ENCODE data around the gene CORIN.

Gene CORIN

GRCh38 chr4:47856713-47857112 lies 18.8 kb upstream of the CORIN start:
- Histone ChIP-seq H3K36me3 (ENCODE audit: control insufficient read depth, insufficient read depth, low read length) (peaks cover 37% of the 10 kb centered on the region), H3K27ac (ENCODE audit: low read depth, low read length) (no peak overlapping the region), H3K4me3 (ENCODE audit: low read depth, low read length) (no peak overlapping the region), H3K27me3 (ENCODE audit: control insufficient read depth, insufficient read depth, low read length) (no peaks in the 10 kb centered on the region), H3K9ac (ENCODE audit: low read depth, low read length) (no peak overlapping the region), H3K9me3 (ENCODE audit: control insufficient read depth, insufficient read depth, low read length) (no peaks in the 10 kb centered on the region), H3K4me1 (ENCODE audit: control insufficient read depth, insufficient read depth, low read length) (no peaks in the 10 kb centered on the region)

GRCh38 chr4:47855350-47855749 lies 17.5 kb upstream of the CORIN start:
- Histone ChIP-seq H3K9me3 (ENCODE audit: control insufficient read depth, insufficient read depth, low read length) (no peaks in the 10 kb centered on the region), H3K27ac (ENCODE audit: low read depth, low read length) (no peak overlapping the region), H3K9ac (ENCODE audit: low read depth, low read length) (no peak overlapping the region), H3K4me3 (ENCODE audit: low read depth, low read length) (no peak overlapping the region), H3K36me3 (ENCODE audit: control insufficient read depth, insufficient read depth, low read length) (peaks cover 49% of the 10 kb centered on the region), H3K4me1 (ENCODE audit: control insufficient read depth, insufficient read depth, low read length) (no peaks in the 10 kb centered on the region), H3K27me3 (ENCODE audit: control insufficient read depth, insufficient read depth, low read length) (no peaks in the 10 kb centered on the region)

- H3K36me3 ChIP-seq (ENCODE audit: control insufficient read depth, insufficient read depth, low read length) = peaks cover 78% of the 10 kb centered on the region
- no peak overlapping the region for H3K9ac ChIP-seq (ENCODE audit: low read depth, low read length)
- no peaks in the 10 kb centered on the region for H3K9me3 ChIP-seq (ENCODE audit: control insufficient read depth, insufficient read depth, low read length)
- H3K4me3 ChIP-seq (ENCODE audit: low read depth, low read length) = no peak overlapping the region
- no peaks in the 10 kb centered on the region for H3K4me1 ChIP-seq (ENCODE audit: control insufficient read depth, insufficient read depth, low read length)
- no peak overlapping the region for H3K27ac ChIP-seq (ENCODE audit: low read depth, low read length)
- no peaks in the 10 kb centered on the region for H3K27me3 ChIP-seq (ENCODE audit: control insufficient read depth, insufficient read depth, low read length)
Measured at GRCh38 chr4:47852136-47852535, 14.3 kb upstream of the CORIN start.

- no peak overlapping the region for H3K27ac ChIP-seq (ENCODE audit: low read depth, low read length)
- no peak overlapping the region for H3K4me3 ChIP-seq (ENCODE audit: low read depth, low read length)
- no peaks in the 10 kb centered on the region for H3K27me3 ChIP-seq (ENCODE audit: control insufficient read depth, insufficient read depth, low read length)
- no peaks in the 10 kb centered on the region for H3K4me1 ChIP-seq (ENCODE audit: control insufficient read depth, insufficient read depth, low read length)
- no peak overlapping the region for H3K9ac ChIP-seq (ENCODE audit: low read depth, low read length)
- peaks cover 70% of the 10 kb centered on the region for H3K36me3 ChIP-seq (ENCODE audit: control insufficient read depth, insufficient read depth, low read length)
- no peaks in the 10 kb centered on the region for H3K9me3 ChIP-seq (ENCODE audit: control insufficient read depth, insufficient read depth, low read length)
Measured at GRCh38 chr4:47849466-47849865, 11.6 kb upstream of the CORIN start.

- H3K27ac ChIP-seq (ENCODE audit: low read depth, low read length) = no peak overlapping the region
- peaks cover 70% of the 10 kb centered on the region for H3K36me3 ChIP-seq (ENCODE audit: control insufficient read depth, insufficient read depth, low read length)
- H3K9me3 ChIP-seq (ENCODE audit: control insufficient read depth, insufficient read depth, low read length) = no peaks in the 10 kb centered on the region
- H3K4me1 ChIP-seq (ENCODE audit: control insufficient read depth, insufficient read depth, low read length) = no peaks in the 10 kb centered on the region
- no peak overlapping the region for H3K9ac ChIP-seq (ENCODE audit: low read depth, low read length)
- no peaks in the 10 kb centered on the region for H3K27me3 ChIP-seq (ENCODE audit: control insufficient read depth, insufficient read depth, low read length)
- no peak overlapping the region for H3K4me3 ChIP-seq (ENCODE audit: low read depth, low read length)
Measured at GRCh38 chr4:47848041-47848440, 10.2 kb upstream of the CORIN start.

- no peak overlapping the region for H3K4me3 ChIP-seq (ENCODE audit: low read depth, low read length)
- no peak overlapping the region for H3K27ac ChIP-seq (ENCODE audit: low read depth, low read length)
- peaks cover 10% of the 10 kb centered on the region for H3K27me3 ChIP-seq (ENCODE audit: control insufficient read depth, insufficient read depth, low read length)
- no peak overlapping the region for H3K9ac ChIP-seq (ENCODE audit: low read depth, low read length)
- peaks cover 8% of the 10 kb centered on the region for H3K4me1 ChIP-seq (ENCODE audit: control insufficient read depth, insufficient read depth, low read length)
- peaks cover 30% of the 10 kb centered on the region for H3K36me3 ChIP-seq (ENCODE audit: control insufficient read depth, insufficient read depth, low read length)
- no peaks in the 10 kb centered on the region for H3K9me3 ChIP-seq (ENCODE audit: control insufficient read depth, insufficient read depth, low read length)
Measured at GRCh38 chr4:47842985-47843384, 5.1 kb upstream of the CORIN start.

- no peak overlapping the region for H3K4me3 ChIP-seq (ENCODE audit: low read depth, low read length)
- H3K9me3 ChIP-seq (ENCODE audit: control insufficient read depth, insufficient read depth, low read length) = no peaks in the 10 kb centered on the region
- H3K36me3 ChIP-seq (ENCODE audit: control insufficient read depth, insufficient read depth, low read length) = peaks cover 19% of the 10 kb centered on the region
- H3K4me1 ChIP-seq (ENCODE audit: control insufficient read depth, insufficient read depth, low read length) = peaks cover 17% of the 10 kb centered on the region
- H3K9ac ChIP-seq (ENCODE audit: low read depth, low read length) = no peak overlapping the region
- H3K27me3 ChIP-seq (ENCODE audit: control insufficient read depth, insufficient read depth, low read length) = peaks cover 22% of the 10 kb centered on the region
- H3K27ac ChIP-seq (ENCODE audit: low read depth, low read length) = no peak overlapping the region
Measured at GRCh38 chr4:47840291-47840690, 2.4 kb upstream of the CORIN start.

- Histone ChIP-seq H3K36me3 (ENCODE audit: control insufficient read depth, insufficient read depth, low read length) (peaks cover 17% of the 10 kb centered on the region), H3K4me3 (ENCODE audit: low read depth, low read length) (no peak overlapping the region), H3K9ac (ENCODE audit: low read depth, low read length) (no peak overlapping the region), H3K27me3 (ENCODE audit: control insufficient read depth, insufficient read depth, low read length) (peaks cover 24% of the 10 kb centered on the region), H3K4me1 (ENCODE audit: control insufficient read depth, insufficient read depth, low read length) (peaks cover 21% of the 10 kb centered on the region), H3K27ac (ENCODE audit: low read depth, low read length) (no peak overlapping the region), H3K9me3 (ENCODE audit: control insufficient read depth, insufficient read depth, low read length) (no peaks in the 10 kb centered on the region)
Measured at GRCh38 chr4:47839259-47839658, 1.4 kb upstream of the CORIN start.

- H3K4me1 ChIP-seq (ENCODE audit: control insufficient read depth, insufficient read depth, low read length) = peaks cover 21% of the 10 kb centered on the region
- H3K36me3 ChIP-seq (ENCODE audit: control insufficient read depth, insufficient read depth, low read length) = peaks cover 9% of the 10 kb centered on the region
- peaks cover 24% of the 10 kb centered on the region for H3K27me3 ChIP-seq (ENCODE audit: control insufficient read depth, insufficient read depth, low read length)
- H3K27ac ChIP-seq (ENCODE audit: low read depth, low read length) = no peak overlapping the region
- peak overlapping the region; percentile 87 for H3K4me3 ChIP-seq (ENCODE audit: low read depth, low read length)
- no peaks in the 10 kb centered on the region for H3K9me3 ChIP-seq (ENCODE audit: control insufficient read depth, insufficient read depth, low read length)
- H3K9ac ChIP-seq (ENCODE audit: low read depth, low read length) = no peak overlapping the region
Measured at GRCh38 chr4:47838445-47838844, 578 bp upstream of the CORIN start.

- H3K9me3 ChIP-seq (ENCODE audit: control insufficient read depth, insufficient read depth, low read length) = no peaks in the 10 kb centered on the region
- peaks cover 24% of the 10 kb centered on the region for H3K27me3 ChIP-seq (ENCODE audit: control insufficient read depth, insufficient read depth, low read length)
- H3K4me3 ChIP-seq (ENCODE audit: low read depth, low read length) = peak overlapping the region; percentile 87
- H3K4me1 ChIP-seq (ENCODE audit: control insufficient read depth, insufficient read depth, low read length) = peaks cover 21% of the 10 kb centered on the region
- peak overlapping the region; percentile 53; the same call in 1 of the 2 replicates for H3K9ac ChIP-seq (ENCODE audit: low read depth, low read length)
- H3K27ac ChIP-seq (ENCODE audit: low read depth, low read length) = no peak overlapping the region
- no peaks in the 10 kb centered on the region for H3K36me3 ChIP-seq (ENCODE audit: control insufficient read depth, insufficient read depth, low read length)
Measured at GRCh38 chr4:47837094-47837907, 566 bp downstream of the CORIN start.

GRCh38 chr4:47836641-47837093 lies 1.2 kb downstream of the CORIN start:
- H3K9ac ChIP-seq (ENCODE audit: low read depth, low read length) = peak overlapping the region; percentile 53
- H3K4me1 ChIP-seq (ENCODE audit: control insufficient read depth, insufficient read depth, low read length) = peaks cover 21% of the 10 kb centered on the region

More at GRCh38 chr4:47836641-47837093, 1.2 kb downstream of the CORIN start:
- Histone ChIP-seq H3K27ac (ENCODE audit: low read depth, low read length) (no peak overlapping the region), H3K4me3 (ENCODE audit: low read depth, low read length) (peak overlapping the region; percentile 87), H3K9me3 (ENCODE audit: control insufficient read depth, insufficient read depth, low read length) (no peaks in the 10 kb centered on the region), H3K27me3 (ENCODE audit: control insufficient read depth, insufficient read depth, low read length) (peaks cover 24% of the 10 kb centered on the region), H3K36me3 (ENCODE audit: control insufficient read depth, insufficient read depth, low read length) (no peaks in the 10 kb centered on the region)

Data from HUES48 (cell line).